Breast epithelium (tissue), 4 donors: Measurements from ENCODE around the gene BCL11B. TPM values are rescaled to one million over a fixed set of nuclear protein-coding genes. Genes with fewer than 3 reads are reported as not detected.

Experiments
- DNase-seq, 2 donors: peaks; one replicate each; pipeline ENCODE4 v3.0.0-alpha.2; 2019; ENCODE audit warnings: low spot score in 2 of 2
- H3K27ac ChIP-seq, 2 donors: fragments of 200-600 bp; sonication (generic) in 1 of 2; one replicate each; pipeline ENCODE4 v1.5.1; 2016 to 2019; ENCODE audit warnings: mild to moderate bottlenecking in 1 of 2
- H3K27me3 ChIP-seq, 2 donors: fragments of 200-600 bp; sonication (generic) in 1 of 2; one replicate each; pipeline versions ENCODE4 v1.5.1 to v1.6.0; 2017 to 2019; ENCODE audit warnings: control low read depth in 1 of 2, mild to moderate bottlenecking in 1 of 2
- H3K36me3 ChIP-seq: fragments of 200-600 bp; one replicate; pipeline ENCODE4 v1.5.1; 2019
- H3K4me1 ChIP-seq, 2 donors: fragments of 200-600 bp; sonication (generic); one replicate each; pipeline ENCODE4 v1.5.1; 2016 to 2019; ENCODE audit warnings: control low read depth in 1 of 2
- H3K4me3 ChIP-seq, 3 donors: fragments of 200-600 bp; sonication (generic); 1 replicate in 2 of 3; 2 replicates in 1 of 3; pipeline ENCODE4 v1.5.1; 2016 to 2019; ENCODE audit warnings: mild to moderate bottlenecking in 3 of 3, moderate library complexity in 2 of 3
- H3K9me3 ChIP-seq, 2 donors: fragments of 200-600 bp; sonication (generic) in 1 of 2; one replicate each; pipeline ENCODE4 v1.5.1; 2016 to 2019; ENCODE audit warnings: control low read depth in 1 of 2
- CTCF ChIP-seq, 3 donors: fragments of 450-650 bp; IDR thresholded peaks; one replicate each; pipeline ENCODE4 v1.5.1; 2016 to 2017; ENCODE audit warnings: antibody characterized with exemption in 3 of 3, mild to moderate bottlenecking in 3 of 3, moderate library complexity in 3 of 3
- POLR2A ChIP-seq: fragments of 450-650 bp; IDR thresholded peaks from one replicate; pipeline ENCODE4 v1.6.1; 2016; ENCODE audit warnings: antibody characterized with exemption, mild to moderate bottlenecking, moderate library complexity
- POLR2AphosphoS5 ChIP-seq, 3 donors: sonication (generic); formaldehyde crosslinking; IDR thresholded peaks; one replicate each; pipeline ENCODE4 v1.6.1; 2017; ENCODE audit warnings: antibody characterized with exemption in 3 of 3
- intact Hi-C: fragments of 100-400 bp; cut with DNase I; formaldehyde crosslinking; loops from one replicate; pipeline ENCODE4 v1.15.1; 2023; ENCODE audit warnings: low total_unique reads
- total RNA-seq, 3 donors: library from RNA; depleted of rRNA; stranded (reverse); fragments of >200 nt; gene quantifications; one replicate each; pipeline ENCODE4 v1.1.0, GENCODE V29; 2016

BCL11B gene
- total RNA-seq, 3 donors from 2014 or later = 0.96 to 3.9 (median 2.6) TPM

GRCh38 chr14:99155173-99156089 is 116.6 kb downstream of the BCL11B start:
- no peak for TF ChIP-seq CTCF (IDR thresholded peaks at IDR 0.05)
- peak in 1 of 3 donors; percentile 25 for TF ChIP-seq POLR2AphosphoS5 (IDR thresholded peaks at IDR 0.05)
- TF ChIP-seq POLR2A = no peak
- intact Hi-C loops = no loop called here
- Histone ChIP-seq H3K4me1 (peaks cover 0 to 7% of the 10 kb centered on the region in 2 donors), H3K36me3 (no peaks in the 10 kb centered on the region), H3K9me3 (no peaks in the 10 kb centered on the region), H3K27ac (no peak overlapping the region), H3K27me3 (no peaks in the 10 kb centered on the region), H3K4me3 (no peak overlapping the region)
- DNase-seq = no peak

GRCh38 chr14:99150236-99150635 is 121.8 kb downstream of the BCL11B start:
- Histone ChIP-seq H3K27ac (no peak overlapping the region), H3K36me3 (no peaks in the 10 kb centered on the region), H3K9me3 (no peaks in the 10 kb centered on the region), H3K27me3 (peaks cover 0 to 5% of the 10 kb centered on the region in 2 donors), H3K4me3 (no peak overlapping the region), H3K4me1 (no peaks in the 10 kb centered on the region)
- intact Hi-C loops = no loop called here
- DNase-seq = no peak
- TF ChIP-seq POLR2A (no peak), POLR2AphosphoS5 (IDR thresholded peaks at IDR 0.05) (no peak), CTCF (IDR thresholded peaks at IDR 0.05) (no peak)

GRCh38 chr14:99148861-99149610 is 123.0 kb downstream of the BCL11B start:
- no peaks in the 10 kb centered on the region for H3K4me1 ChIP-seq
- intact Hi-C loops = no loop called here
- DNase-seq = peak in 1 of 2 donors; percentile 38

GRCh38 chr14:99148131-99148530 is 123.9 kb downstream of the BCL11B start:
- no peaks in the 10 kb centered on the region for H3K4me1 ChIP-seq
- TF ChIP-seq POLR2A = no peak
- TF ChIP-seq POLR2AphosphoS5 (IDR thresholded peaks at IDR 0.05) = no peak
- no peak for TF ChIP-seq CTCF (IDR thresholded peaks at IDR 0.05)
- no peaks in the 10 kb centered on the region for H3K36me3 ChIP-seq
- intact Hi-C loops = no loop called here
- H3K9me3 ChIP-seq = no peaks in the 10 kb centered on the region
- H3K27me3 ChIP-seq = peaks cover 0 to 5% of the 10 kb centered on the region in 2 donors
- DNase-seq = peak in 1 of 2 donors; percentile 33
- H3K4me3 ChIP-seq = no peak overlapping the region
- H3K27ac ChIP-seq = no peak overlapping the region

More at GRCh38 chr14:99148861-99149610, 123.0 kb downstream of the BCL11B start:
- no peaks in the 10 kb centered on the region for H3K36me3 ChIP-seq
- H3K27me3 ChIP-seq = peaks cover 0 to 5% of the 10 kb centered on the region in 2 donors
- TF ChIP-seq POLR2A (no peak), POLR2AphosphoS5 (IDR thresholded peaks at IDR 0.05) (no peak), CTCF (IDR thresholded peaks at IDR 0.05) (no peak)
- H3K27ac ChIP-seq = no peak overlapping the region
- H3K9me3 ChIP-seq = no peaks in the 10 kb centered on the region
- H3K4me3 ChIP-seq = no peak overlapping the region

- Histone ChIP-seq H3K27me3 (peaks cover 0 to 5% of the 10 kb centered on the region in 2 donors), H3K4me1 (no peaks in the 10 kb centered on the region), H3K27ac (no peak overlapping the region), H3K36me3 (no peaks in the 10 kb centered on the region), H3K4me3 (no peak overlapping the region), H3K9me3 (no peaks in the 10 kb centered on the region)
- no peak for DNase-seq
- no peak for TF ChIP-seq CTCF (IDR thresholded peaks at IDR 0.05)
- intact Hi-C loops = no loop called here
Measured at GRCh38 chr14:99147366-99147740, 124.6 kb downstream of the BCL11B start.
